HepG2 (cell line): ENCODE data around the gene CDK13. TPM values are rescaled to one million over a fixed set of nuclear protein-coding genes. Genes with fewer than 3 reads are reported as not detected.
"Not testable (repeated sequence)": the region's sequence is repeated elsewhere in the genome, so short reads cannot be mapped to it uniquely, and the experiment has no call there.

Source experiments
- ATAC-seq: fragments of 200-7000 bp; cut with Tn5 transposase; 3 replicates; pipeline ENCODE4 v1.9.1; 2020; ENCODE audit warnings: mild to moderate bottlenecking, moderate library complexity
- BruUV-seq: library from RNA; stranded (reverse); fragments of 400-500 nt; replicated peaks from 2 replicates; lab custom pipeline; 2021; lab: Mats Ljungman, UMichigan
- CTCF ChIA-PET: fragments of 300-600 bp; formaldehyde crosslinking; extraction: SDS; loops from one replicate; lab custom pipeline; 2021; ENCODE audit warnings: low total read pairs, inconsistent platforms, low intra/inter-chr PET ratio; lab: Yijun Ruan, JAX
- POLR2A ChIA-PET: fragments of 350-600 bp; sonication (Branson Sonifier 250); formaldehyde crosslinking; loops from one replicate; lab custom pipeline; 2020; ENCODE audit warnings: antibody characterized with exemption, inconsistent platforms; lab: Yijun Ruan, JAX
- DNase-seq: peaks from one replicate; pipeline ENCODE4 v3.0.0-alpha.2; 2015; ENCODE audit warnings: low spot score
- FAIRE-seq: peaks from 3 replicates; lab custom pipeline; 2011; peaks lifted over from hg19 to GRCh38; lab: Jason Lieb, UNC
- H2AFZ ChIP-seq: one replicate; pipeline ENCODE4 v1.6.1; 2011; ENCODE audit warnings: low read length, inconsistent platforms
- H3K27ac ChIP-seq: fragments of 300-600 bp; 3 replicates; pipeline ENCODE4 v1.8.0; 2011; ENCODE audit warnings: mixed run types, mild to moderate bottlenecking, mixed read lengths, low read length, inconsistent platforms; ENCODE audit not compliant: insufficient read depth; ENCODE audit errors: extremely low read length
- H3K27me3 ChIP-seq, 2 experiments: fragments of 200-600 bp in 1 of 2; 2 replicates in 1 of 2; 3 replicates in 1 of 2; pipeline versions ENCODE4 v1.6.0 to v1.8.0; 2011; ENCODE audit warnings: low read length in 2 of 2, mild to moderate bottlenecking in 2 of 2, moderate library complexity in 2 of 2, inconsistent platforms in 1 of 2; ENCODE audit not compliant: insufficient read depth in 2 of 2, control insufficient read depth in 1 of 2
- H3K36me3 ChIP-seq, 2 experiments: fragments of 200-600 bp in 1 of 2; replicated peaks in 1 of 2; 2 replicates in 1 of 2; 3 replicates in 1 of 2; pipeline versions ENCODE4 v1.5.1 to v1.8.0; 2011; ENCODE audit warnings: low read length in 2 of 2, inconsistent platforms in 1 of 2; ENCODE audit not compliant: insufficient read depth in 2 of 2, control insufficient read depth in 1 of 2
- H3K4me1 ChIP-seq: 2 replicates; pipeline ENCODE4 v1.5.1; 2012; ENCODE audit warnings: low read length, inconsistent platforms; ENCODE audit not compliant: insufficient read depth
- H3K4me2 ChIP-seq: 2 replicates; pipeline ENCODE4 v1.6.0; 2011; ENCODE audit warnings: low read depth, low read length, inconsistent platforms
- H3K4me3 ChIP-seq, 3 experiments: fragments of 200-600 bp in 1 of 3; sonication (generic), shearing (Covaris generic) in 1 of 3; replicated peaks in 1 of 3; 2 replicates each; pipeline ENCODE4 v1.5.1; 2011 to 2016; ENCODE audit warnings: low read length in 3 of 3, inconsistent platforms in 2 of 3, low read depth in 2 of 3, mild to moderate bottlenecking in 2 of 3, control low read depth in 1 of 3, mixed read lengths in 1 of 3; ENCODE audit not compliant: insufficient read depth in 1 of 3
- H3K79me2 ChIP-seq: one replicate; pipeline ENCODE4 v1.6.1; 2011; ENCODE audit warnings: low read length, inconsistent platforms; ENCODE audit not compliant: insufficient read depth
- H3K9ac ChIP-seq: 2 replicates; pipeline ENCODE4 v1.6.0; 2011; ENCODE audit warnings: mild to moderate bottlenecking, low read depth, low read length, inconsistent platforms; ENCODE audit not compliant: insufficient read depth
- H3K9me3 ChIP-seq: 2 replicates; pipeline ENCODE4 v1.5.1; 2012; ENCODE audit warnings: mild to moderate bottlenecking, low read length
- H4K20me1 ChIP-seq: 2 replicates; pipeline ENCODE4 v1.6.0; 2011; ENCODE audit warnings: inconsistent platforms, mild to moderate bottlenecking, low read length, moderate library complexity; ENCODE audit not compliant: insufficient read depth
- ATF7 ChIP-seq, 2 experiments: fragments of 450-650 bp in 1 of 2; sonication (generic) in 1 of 2; formaldehyde crosslinking in 1 of 2; IDR thresholded peaks; 2 replicates each; pipeline versions ENCODE4 v1.4.0 to v1.6.1; 2016 to 2020; ENCODE audit warnings: antibody characterized with exemption in 1 of 2, mild to moderate bottlenecking in 1 of 2, missing genetic modification reagents in 1 of 2
- BHLHE40 ChIP-seq: IDR thresholded peaks from 2 replicates; pipeline ENCODE4 v1.6.1; 2011; ENCODE audit warnings: low read length, improper control_type of control experiment
- CBFB ChIP-seq: sonication (generic); formaldehyde crosslinking; IDR thresholded peaks from 2 replicates; pipeline ENCODE4 v1.4.0; 2020; ENCODE audit warnings: missing genetic modification reagents
- KLF16 ChIP-seq, 2 experiments: sonication (generic) in 1 of 2; formaldehyde crosslinking in 1 of 2; IDR thresholded peaks; 2 replicates each; pipeline versions ENCODE4 v1.6.1 to v1.8.0; 2016 to 2023; ENCODE audit warnings: missing genetic modification reagents in 2 of 2, missing compliant biosample characterization in 1 of 2
- MXD1 ChIP-seq: sonication (generic); formaldehyde crosslinking; IDR thresholded peaks from 2 replicates; pipeline ENCODE4 v1.4.0; 2020; ENCODE audit warnings: mild to moderate bottlenecking, missing genetic modification reagents
- SALL1 ChIP-seq: sonication (generic); formaldehyde crosslinking; IDR thresholded peaks from 2 replicates; pipeline ENCODE4 v1.8.0; 2022; ENCODE audit warnings: mild to moderate bottlenecking, missing genetic modification reagents
- TP53 ChIP-seq: sonication (generic); formaldehyde crosslinking; conservative IDR thresholded peaks from 2 replicates; pipeline ENCODE4 v1.4.0; 2020; ENCODE audit warnings: missing genetic modification reagents
- ZNF101 ChIP-seq: sonication (generic); formaldehyde crosslinking; IDR thresholded peaks from 2 replicates; pipeline ENCODE4 v1.4.0; 2020; ENCODE audit warnings: mild to moderate bottlenecking, low read depth, missing genetic modification reagents, borderline replicate concordance
- ZNF232 ChIP-seq: sonication (generic); formaldehyde crosslinking; IDR thresholded peaks from 2 replicates; pipeline ENCODE4 v1.4.0; 2020; ENCODE audit warnings: missing genetic modification reagents, borderline replicate concordance
- ZNF660 ChIP-seq: sonication (generic); formaldehyde crosslinking; IDR thresholded peaks from 2 replicates; pipeline ENCODE4 v1.5.1; 2020; ENCODE audit warnings: mild to moderate bottlenecking, low read depth, missing genetic modification reagents, borderline replicate concordance
- ZNF747 ChIP-seq: sonication (generic); formaldehyde crosslinking; IDR thresholded peaks from 2 replicates; pipeline ENCODE4 v1.8.1; 2023; ENCODE audit warnings: missing genetic modification reagents, mild to moderate bottlenecking, borderline replicate concordance
- WGBS: methylation state at CpG from one replicate; pipeline ENCODE4 v1.1.6; 2017; ENCODE audit warnings: low lambda C conversion rate; 5-methylcytosine and 5-hydroxymethylcytosine counted together
- in situ Hi-C: cut with HindIII; loops from 2 replicates; pipeline ENCODE4 v1.10.0; 2017; ENCODE audit warnings: low pct_unique_long_range_greater_than_20kb; ENCODE audit not compliant: extremely low pct_ligation_motif_present
- intact Hi-C: fragments of 100-400 bp; cut with micrococcal nuclease; formaldehyde crosslinking; loops from one replicate; pipeline ENCODE4 v1.10.0; 2022; ENCODE audit not compliant: unreplicated experiment
- polyA plus RNA-seq, 8 experiments: library from polyadenylated mRNA; depleted of rRNA in 3 of 8; stranded (reverse) in 7 of 8; unstranded in 1 of 8; fragments of >200 nt; fragmentation: Illumina TruSeq in 4 of 8; extraction: Trizol in 4 of 8; gene quantifications; 2 replicates each; pipeline versions ENCODE4 v1.2.1 to v1.2.3, GENCODE V29; 2011 to 2016; ENCODE audit warnings: low read depth in 4 of 8, missing spikeins in 1 of 8, mixed read lengths in 1 of 8; ENCODE audit not compliant: insufficient read depth in 1 of 8
- total RNA-seq, 5 experiments: library from RNA; depleted of rRNA; stranded (reverse); fragments of >200 nt; fragmentation: Illumina TruSeq; extraction: Trizol; gene quantifications; 2 replicates each; pipeline ENCODE4 v1.2.3, GENCODE V29; 2016; ENCODE audit warnings: low read depth in 1 of 5
- TF ChIP-seq, protein P1 (sequence below): sonication (generic); formaldehyde crosslinking; IDR thresholded peaks from 2 replicates; pipeline ENCODE4 v1.8.0; 2022; ENCODE audit warnings: mild to moderate bottlenecking, missing genetic modification reagents
- TF ChIP-seq, protein P2 (sequence below): sonication (generic); formaldehyde crosslinking; IDR thresholded peaks from 2 replicates; pipeline ENCODE4 v1.8.0; 2022; ENCODE audit warnings: missing genetic modification reagents, mild to moderate bottlenecking, moderate library complexity, borderline replicate concordance

CDK13 gene
- total and polyA plus RNA-seq, 2 of the 13 experiments (the other 11 are each of a cell fraction or from before 2014, with no cell fraction given): 21.0 to 40.9 TPM

GRCh38 chr7:40147371-40148246 lies 197.6 kb downstream of the CDK13 start (continued):
- TF ChIP-seq ZNF101 (CRISPR knock-in tag) (no peak), CBFB (no peak), MXD1 (CRISPR knock-in tag) (no peak), KLF16 (CRISPR knock-in tag; IDR thresholded peaks at IDR 0.05) (no peak), ZNF232 (CRISPR knock-in tag) (no peak), SALL1 (CRISPR knock-in tag) (no peak), ZNF747 (CRISPR knock-in tag) (no peak), ATF7 (IDR thresholded peaks at IDR 0.05) (no peak), ATF7 (CRISPR knock-in tag; IDR thresholded peaks at IDR 0.05) (no peak), ZNF660 (CRISPR knock-in tag) (no peak), TP53 (CRISPR knock-in tag) (no peak), BHLHE40 (no peak)
- TF ChIP-seq, protein P1, sequence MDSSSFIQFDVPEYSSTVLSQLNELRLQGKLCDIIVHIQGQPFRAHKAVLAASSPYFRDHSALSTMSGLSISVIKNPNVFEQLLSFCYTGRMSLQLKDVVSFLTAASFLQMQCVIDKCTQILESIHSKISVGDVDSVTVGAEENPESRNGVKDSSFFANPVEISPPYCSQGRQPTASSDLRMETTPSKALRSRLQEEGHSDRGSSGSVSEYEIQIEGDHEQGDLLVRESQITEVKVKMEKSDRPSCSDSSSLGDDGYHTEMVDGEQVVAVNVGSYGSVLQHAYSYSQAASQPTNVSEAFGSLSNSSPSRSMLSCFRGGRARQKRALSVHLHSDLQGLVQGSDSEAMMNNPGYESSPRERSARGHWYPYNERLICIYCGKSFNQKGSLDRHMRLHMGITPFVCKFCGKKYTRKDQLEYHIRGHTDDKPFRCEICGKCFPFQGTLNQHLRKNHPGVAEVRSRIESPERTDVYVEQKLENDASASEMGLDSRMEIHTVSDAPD (CRISPR knock-in tag): no peak
- TF ChIP-seq, protein P2, sequence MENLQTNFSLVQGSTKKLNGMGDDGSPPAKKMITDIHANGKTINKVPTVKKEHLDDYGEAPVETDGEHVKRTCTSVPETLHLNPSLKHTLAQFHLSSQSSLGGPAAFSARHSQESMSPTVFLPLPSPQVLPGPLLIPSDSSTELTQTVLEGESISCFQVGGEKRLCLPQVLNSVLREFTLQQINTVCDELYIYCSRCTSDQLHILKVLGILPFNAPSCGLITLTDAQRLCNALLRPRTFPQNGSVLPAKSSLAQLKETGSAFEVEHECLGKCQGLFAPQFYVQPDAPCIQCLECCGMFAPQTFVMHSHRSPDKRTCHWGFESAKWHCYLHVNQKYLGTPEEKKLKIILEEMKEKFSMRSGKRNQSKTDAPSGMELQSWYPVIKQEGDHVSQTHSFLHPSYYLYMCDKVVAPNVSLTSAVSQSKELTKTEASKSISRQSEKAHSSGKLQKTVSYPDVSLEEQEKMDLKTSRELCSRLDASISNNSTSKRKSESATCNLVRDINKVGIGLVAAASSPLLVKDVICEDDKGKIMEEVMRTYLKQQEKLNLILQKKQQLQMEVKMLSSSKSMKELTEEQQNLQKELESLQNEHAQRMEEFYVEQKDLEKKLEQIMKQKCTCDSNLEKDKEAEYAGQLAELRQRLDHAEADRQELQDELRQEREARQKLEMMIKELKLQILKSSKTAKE (CRISPR knock-in tag): no peak

GRCh38 chr7:40148247-40148580 lies 198.2 kb downstream of the CDK13 start:
- H3K9ac ChIP-seq, H3K4me3 ChIP-seq, intact Hi-C loops, POLR2A ChIA-PET, in situ Hi-C loops, H3K36me3 ChIP-seq, H3K4me2 ChIP-seq, H3K9me3 ChIP-seq, CTCF ChIA-PET, FAIRE-seq, H3K27ac ChIP-seq, H3K27me3 ChIP-seq, BruUV-seq, H3K4me1 ChIP-seq, H4K20me1 ChIP-seq, ATAC-seq, H3K79me2 ChIP-seq, H2AFZ ChIP-seq, DNase-seq: not testable (repeated sequence)
- WGBS: 94% methylated on average over 7 of the region's 7 CpGs
